ENCODE measurements around the gene DNASE1L2.

DNA sequence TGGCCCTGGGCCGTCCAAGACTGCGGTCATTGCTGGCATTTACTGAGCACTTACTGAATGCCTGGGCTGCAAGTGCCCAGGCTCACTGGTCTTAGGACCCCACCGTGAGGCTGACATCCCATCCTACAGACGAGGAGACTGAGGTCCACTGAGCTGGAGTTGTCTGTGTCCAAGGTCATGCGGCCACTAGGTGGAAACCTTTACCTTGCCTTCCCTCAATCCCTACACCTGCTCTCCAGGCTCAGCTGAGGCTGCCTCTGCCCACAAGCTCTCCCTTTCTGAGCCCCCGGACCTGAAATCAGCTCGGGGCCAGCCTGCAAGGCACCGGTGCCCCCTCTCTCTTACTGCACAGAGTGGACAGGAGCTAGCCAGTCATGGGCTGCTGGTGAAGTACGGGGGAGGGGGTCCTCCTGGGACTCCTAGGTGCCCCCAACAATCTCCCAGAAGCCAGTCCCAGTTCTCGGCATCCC, 41.4 kb upstream of the DNASE1L2 start:
- TF ChIP-seq, protein P1, sequence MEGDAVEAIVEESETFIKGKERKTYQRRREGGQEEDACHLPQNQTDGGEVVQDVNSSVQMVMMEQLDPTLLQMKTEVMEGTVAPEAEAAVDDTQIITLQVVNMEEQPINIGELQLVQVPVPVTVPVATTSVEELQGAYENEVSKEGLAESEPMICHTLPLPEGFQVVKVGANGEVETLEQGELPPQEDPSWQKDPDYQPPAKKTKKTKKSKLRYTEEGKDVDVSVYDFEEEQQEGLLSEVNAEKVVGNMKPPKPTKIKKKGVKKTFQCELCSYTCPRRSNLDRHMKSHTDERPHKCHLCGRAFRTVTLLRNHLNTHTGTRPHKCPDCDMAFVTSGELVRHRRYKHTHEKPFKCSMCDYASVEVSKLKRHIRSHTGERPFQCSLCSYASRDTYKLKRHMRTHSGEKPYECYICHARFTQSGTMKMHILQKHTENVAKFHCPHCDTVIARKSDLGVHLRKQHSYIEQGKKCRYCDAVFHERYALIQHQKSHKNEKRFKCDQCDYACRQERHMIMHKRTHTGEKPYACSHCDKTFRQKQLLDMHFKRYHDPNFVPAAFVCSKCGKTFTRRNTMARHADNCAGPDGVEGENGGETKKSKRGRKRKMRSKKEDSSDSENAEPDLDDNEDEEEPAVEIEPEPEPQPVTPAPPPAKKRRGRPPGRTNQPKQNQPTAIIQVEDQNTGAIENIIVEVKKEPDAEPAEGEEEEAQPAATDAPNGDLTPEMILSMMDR (conservative IDR thresholded peaks at IDR 0.05 in 1 of 2, IDR thresholded peaks at IDR 0.05 in 1 of 2; ENCODE audit: low read depth in 1 of 2, low read length in 2 of 2): peak in 1 of 2 donors; percentile 33
- TF ChIP-seq EZH2 (IDR thresholded peaks at IDR 0.05; ENCODE audit: low read length, missing control alignments): peak; percentile 28

All from fibroblast of lung (primary cell).